ENCODE data around the gene KRTAP9-9. TPM values are rescaled to one million over a fixed set of nuclear protein-coding genes. Genes with fewer than 3 reads are reported as not detected.
"Not testable (repeated sequence)": the region's sequence is repeated elsewhere in the genome, so short reads cannot be mapped to it uniquely, and the experiment has no call there.

KRTAP9-9 gene
- not detected for total RNA-seq

DNA sequence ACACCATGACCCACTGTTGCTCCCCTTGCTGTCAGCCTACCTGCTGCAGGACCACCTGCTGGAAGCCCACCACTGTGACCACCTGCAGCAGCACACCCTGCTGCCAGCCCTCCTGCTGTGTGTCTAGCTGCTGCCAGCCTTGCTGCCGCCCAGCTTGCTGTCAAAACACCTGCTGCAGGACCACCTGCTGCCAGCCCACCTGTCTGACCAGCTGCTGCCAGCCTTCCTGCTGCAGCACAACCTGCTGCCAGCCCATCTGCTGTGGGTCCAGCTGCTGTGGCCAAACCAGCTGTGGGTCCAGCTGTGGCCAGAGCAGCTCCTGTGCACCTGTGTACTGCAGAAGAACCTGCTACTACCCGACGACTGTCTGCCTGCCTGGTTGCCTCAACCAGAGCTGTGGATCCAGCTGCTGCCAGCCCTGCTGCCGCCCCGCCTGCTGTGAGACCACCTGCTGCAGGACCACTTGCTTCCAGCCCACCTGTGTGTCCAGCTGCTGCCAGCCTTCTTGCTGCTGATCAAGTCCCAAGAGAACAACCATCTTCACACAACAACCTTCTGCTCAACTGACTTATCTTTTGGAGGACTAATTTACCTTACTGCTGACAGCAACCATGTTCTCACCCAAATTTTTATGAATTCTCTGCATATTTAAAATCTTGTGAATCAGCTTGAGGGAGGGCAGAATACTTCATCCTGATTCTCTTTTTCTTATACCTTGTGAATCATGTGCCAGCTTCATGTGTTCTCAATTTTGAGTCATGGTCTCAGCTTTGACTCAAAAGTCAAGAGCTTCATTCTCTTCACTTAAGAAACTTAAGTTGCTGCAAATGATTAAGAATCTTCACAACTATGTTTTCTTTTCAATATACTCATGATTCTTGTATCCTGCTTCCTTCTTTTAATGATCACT is at the start of gene KRTAP9-9:
Gene KRTAP9-9, plus strand, starts transcription at position 4 of the 910 bp plus-strand sequence.
- not testable (repeated sequence) for H3K36me3 Mint-ChIP-seq (ENCODE audit: insufficient read depth in 2 of 2); DNase-seq; H3K9me3 Mint-ChIP-seq; H3K27ac Mint-ChIP-seq; H3K27me3 Mint-ChIP-seq (ENCODE audit: low read depth); H3K4me3 Mint-ChIP-seq
- ATAC-seq (replicated peaks in 1 of 2) = peak in 1 of 2 donors; percentile 17
- H3K4me1 Mint-ChIP-seq (ENCODE audit: low read depth) = peaks cover 13% of the 10 kb centered on the region

DNA sequence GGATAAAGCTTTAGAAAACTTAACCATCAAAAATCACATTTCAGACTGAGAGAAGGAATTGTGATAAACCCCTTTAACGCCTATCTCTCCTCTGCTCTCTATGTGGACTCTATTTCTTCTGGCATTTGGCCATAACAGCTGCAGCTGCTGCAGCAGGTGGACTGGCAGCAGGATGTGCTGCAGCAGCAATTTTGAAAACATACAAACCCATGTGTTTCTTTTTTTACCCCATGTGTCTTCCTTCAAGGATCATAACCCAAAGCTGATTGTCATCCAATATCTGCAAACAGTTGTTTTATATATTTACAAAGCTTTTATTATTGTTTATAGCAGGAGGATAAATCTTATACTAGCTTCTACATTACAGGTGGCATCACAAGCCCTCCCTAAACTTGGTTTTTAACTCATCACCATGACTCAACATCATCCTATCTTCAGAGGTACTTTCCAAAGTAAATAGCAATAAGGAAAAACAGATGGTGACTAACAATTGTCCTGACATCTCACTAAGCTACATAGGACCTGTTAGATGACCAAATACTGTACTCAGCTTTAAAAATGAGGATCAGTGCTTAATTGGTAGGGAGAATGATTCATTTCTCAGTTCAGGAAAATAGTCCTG is 43.2 kb upstream of the KRTAP9-9 start:
- peak; percentile 55 to 81 for ATAC-seq (replicated peaks in 1 of 2)
- Mint-ChIP-seq H3K27ac (no peak overlapping the region), H3K36me3 (ENCODE audit: insufficient read depth in 2 of 2) (no peaks in the 10 kb centered on the region), H3K27me3 (ENCODE audit: low read depth) (peaks cover 7% of the 10 kb centered on the region), H3K4me3 (no peak overlapping the region), H3K4me1 (ENCODE audit: low read depth) (peaks cover 7% of the 10 kb centered on the region), H3K9me3 (peaks cover 0 to 1% of the 10 kb centered on the region in 2 donors)
- no peak for DNase-seq

DNA sequence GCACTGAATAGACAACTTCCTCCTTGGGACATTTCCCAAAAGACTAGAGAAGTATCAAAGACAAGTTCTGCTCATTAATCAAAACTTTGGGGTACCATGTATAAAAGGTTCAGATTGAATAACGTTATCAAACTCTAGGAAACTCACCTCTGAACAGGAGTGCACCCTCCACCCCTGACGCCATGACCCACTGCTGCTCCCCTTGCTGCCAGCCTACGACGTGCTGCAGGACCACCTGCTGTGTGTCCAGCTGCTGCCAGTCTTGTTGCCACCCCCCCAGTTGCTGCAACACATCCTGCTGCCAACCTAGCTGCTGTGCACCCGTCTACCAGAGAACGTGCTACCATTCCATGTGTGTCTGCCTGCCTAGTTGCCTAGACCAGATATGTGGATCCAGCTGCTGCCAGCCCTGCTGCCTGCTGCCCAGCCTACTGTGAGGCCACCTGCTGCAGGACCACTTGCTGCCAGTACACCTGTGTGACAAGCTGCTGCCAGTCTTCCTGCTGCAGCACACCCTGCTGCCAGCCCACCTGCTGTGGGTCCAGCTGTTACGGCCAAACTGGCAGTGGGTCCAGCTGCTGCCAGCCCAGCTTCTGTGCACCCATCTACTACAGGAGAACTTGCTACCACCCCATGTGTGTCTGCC is 42.5 kb upstream of the KRTAP9-9 start:
- no peaks in the 10 kb centered on the region for H3K36me3 Mint-ChIP-seq (ENCODE audit: insufficient read depth in 2 of 2)
- peaks cover 7% of the 10 kb centered on the region for H3K4me1 Mint-ChIP-seq (ENCODE audit: low read depth)
- no peak overlapping the region for H3K4me3 Mint-ChIP-seq
- no peak overlapping the region for H3K27ac Mint-ChIP-seq
- DNase-seq = no peak
- no peak for ATAC-seq (replicated peaks in 1 of 2)
- peaks cover 7% of the 10 kb centered on the region for H3K27me3 Mint-ChIP-seq (ENCODE audit: low read depth)
- H3K9me3 Mint-ChIP-seq = peaks cover 0 to 1% of the 10 kb centered on the region in 2 donors

DNA sequence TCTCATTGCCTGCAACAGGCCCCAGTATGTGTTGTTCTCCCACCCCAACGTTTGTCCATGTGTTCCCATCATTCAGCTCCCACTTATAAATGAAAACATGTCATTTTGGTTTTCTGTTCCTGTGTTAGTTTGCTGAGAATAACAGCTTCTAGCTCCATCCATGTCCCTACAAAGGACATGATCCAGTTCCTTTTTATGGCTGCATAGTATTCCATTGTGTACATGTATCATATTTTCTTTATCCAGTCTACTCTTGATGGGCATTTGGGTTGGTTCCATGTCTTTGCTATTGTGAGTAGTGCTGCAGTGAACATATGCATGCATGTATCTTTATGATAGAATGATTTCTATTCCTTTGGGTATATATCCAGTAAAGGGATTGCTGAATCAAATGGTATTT is 39.5 kb upstream of the KRTAP9-9 start:
- Mint-ChIP-seq H3K4me3 (no peak overlapping the region), H3K4me1 (ENCODE audit: low read depth) (peaks cover 7% of the 10 kb centered on the region), H3K9me3 (peaks cover 2 to 3% of the 10 kb centered on the region in 2 donors), H3K36me3 (ENCODE audit: insufficient read depth in 2 of 2) (no peaks in the 10 kb centered on the region), H3K27me3 (ENCODE audit: low read depth) (no peaks in the 10 kb centered on the region), H3K27ac (no peak overlapping the region)
- ATAC-seq (replicated peaks in 1 of 2) (no peak), DNase-seq (no peak)

DNA sequence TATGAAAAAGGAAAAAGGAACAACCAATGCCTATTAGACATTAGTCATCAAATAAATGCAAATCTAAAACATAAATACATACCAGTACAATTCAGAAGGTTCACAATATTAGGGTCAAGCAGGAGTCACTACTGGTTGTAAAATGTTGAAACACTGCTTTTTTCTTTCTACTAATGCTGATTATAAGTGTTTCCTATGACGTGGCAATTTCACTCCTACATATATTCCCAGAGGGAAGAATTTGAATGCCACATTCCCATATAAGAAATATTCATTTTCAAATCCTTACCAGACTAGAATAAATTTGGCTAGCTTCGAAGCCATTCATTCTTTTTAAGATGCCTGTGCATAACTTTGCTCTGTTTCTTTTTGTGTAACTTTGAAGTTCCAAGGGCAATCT is 31.4 kb upstream of the KRTAP9-9 start:
- ATAC-seq (replicated peaks in 1 of 2) (no peak), DNase-seq (no peak)
- no peaks in the 10 kb centered on the region for H3K4me1 Mint-ChIP-seq (ENCODE audit: low read depth)
- no peaks in the 10 kb centered on the region for H3K36me3 Mint-ChIP-seq (ENCODE audit: insufficient read depth in 2 of 2)
- H3K9me3 Mint-ChIP-seq = peaks cover 2 to 3% of the 10 kb centered on the region in 2 donors
- H3K27me3 Mint-ChIP-seq (ENCODE audit: low read depth) = peaks cover 4% of the 10 kb centered on the region
- H3K4me3 Mint-ChIP-seq = no peak overlapping the region
- no peak overlapping the region for H3K27ac Mint-ChIP-seq

DNA sequence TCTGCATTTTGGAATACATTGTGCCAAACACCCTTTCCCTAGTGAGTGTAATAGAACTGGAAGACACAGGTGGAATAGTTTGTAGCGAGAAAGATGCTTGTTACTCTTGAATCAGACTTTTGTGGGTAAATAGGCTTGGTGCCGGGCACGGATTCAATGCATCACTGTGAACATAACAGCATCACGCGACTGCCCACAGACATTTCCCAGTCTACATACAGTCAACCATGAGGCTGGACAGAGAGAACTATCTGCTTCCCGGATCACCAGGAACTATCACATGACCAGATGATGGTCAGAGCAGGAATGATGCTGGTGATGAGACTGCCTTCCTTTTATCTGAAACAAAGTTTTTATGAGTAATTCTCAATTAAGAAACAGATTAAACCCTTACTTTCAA is 29.1 kb upstream of the KRTAP9-9 start:
- ATAC-seq (replicated peaks in 1 of 2) (no peak), DNase-seq (no peak)
- no peaks in the 10 kb centered on the region for H3K36me3 Mint-ChIP-seq (ENCODE audit: insufficient read depth in 2 of 2)
- no peak overlapping the region for H3K27ac Mint-ChIP-seq
- no peaks in the 10 kb centered on the region for H3K4me1 Mint-ChIP-seq (ENCODE audit: low read depth)
- H3K4me3 Mint-ChIP-seq = no peak overlapping the region
- H3K9me3 Mint-ChIP-seq = no peaks in the 10 kb centered on the region
- peaks cover 4% of the 10 kb centered on the region for H3K27me3 Mint-ChIP-seq (ENCODE audit: low read depth)

DNA sequence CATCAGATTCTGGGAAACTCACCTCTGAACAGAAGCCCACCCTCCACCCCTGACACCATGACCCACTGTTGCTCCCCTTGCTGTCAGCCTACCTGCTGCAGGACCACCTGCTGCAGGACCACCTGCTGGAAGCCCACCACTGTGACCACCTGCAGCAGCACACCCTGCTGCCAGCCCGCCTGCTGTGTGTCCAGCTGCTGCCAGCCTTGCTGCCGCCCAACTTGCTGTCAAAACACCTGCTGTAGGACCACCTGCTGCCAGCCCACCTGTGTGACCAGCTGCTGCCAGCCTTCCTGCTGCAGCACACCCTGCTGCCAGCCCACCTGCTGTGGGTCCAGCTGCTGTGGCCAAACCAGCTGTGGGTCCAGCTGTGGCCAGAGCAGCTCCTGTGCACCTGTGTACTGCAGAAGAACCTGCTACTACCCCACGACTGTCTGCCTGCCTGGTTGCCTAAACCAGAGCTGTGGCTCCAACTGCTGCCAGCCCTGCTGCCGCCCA is 28.5 kb upstream of the KRTAP9-9 start, which contains the start of gene KRTAP9-2:
Gene KRTAP9-2, plus strand, starts transcription at position 51 of the 498 bp plus-strand sequence. Its CDS starts 7 bp downstream, at position 58.
- not testable (repeated sequence) for H3K4me3 Mint-ChIP-seq; H3K36me3 Mint-ChIP-seq (ENCODE audit: insufficient read depth in 2 of 2); DNase-seq; H3K9me3 Mint-ChIP-seq; H3K27ac Mint-ChIP-seq; H3K4me1 Mint-ChIP-seq (ENCODE audit: low read depth); H3K27me3 Mint-ChIP-seq (ENCODE audit: low read depth); ATAC-seq (replicated peaks in 1 of 2)

DNA sequence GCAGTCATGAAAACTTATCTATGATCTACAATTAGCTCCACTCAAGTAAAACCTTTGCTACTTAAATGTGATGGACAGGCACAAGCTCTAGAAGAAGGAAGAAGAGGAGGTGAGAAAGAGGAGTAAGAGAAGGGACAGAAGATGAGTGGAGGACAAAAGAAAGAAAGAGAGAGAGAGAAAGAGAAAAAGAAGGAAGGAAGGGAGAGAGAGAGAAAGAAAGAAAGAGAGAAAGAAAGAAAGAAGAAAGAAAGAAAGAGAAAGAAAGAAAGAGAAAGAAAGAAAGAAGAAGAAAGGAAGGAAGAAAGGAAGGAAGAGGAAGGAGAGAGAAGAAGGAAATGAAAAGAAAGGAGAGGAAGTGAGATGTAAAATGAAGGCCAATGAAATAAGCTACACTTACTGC is 25.1 kb upstream of the KRTAP9-9 start:
- Mint-ChIP-seq H3K27me3 (ENCODE audit: low read depth) (peaks cover 20% of the 10 kb centered on the region), H3K4me3 (no peak overlapping the region), H3K36me3 (ENCODE audit: insufficient read depth in 2 of 2) (no peaks in the 10 kb centered on the region), H3K27ac (no peak overlapping the region), H3K4me1 (ENCODE audit: low read depth) (no peaks in the 10 kb centered on the region), H3K9me3 (no peaks in the 10 kb centered on the region)
- ATAC-seq (replicated peaks in 1 of 2) = no peak
- no peak for DNase-seq

DNA sequence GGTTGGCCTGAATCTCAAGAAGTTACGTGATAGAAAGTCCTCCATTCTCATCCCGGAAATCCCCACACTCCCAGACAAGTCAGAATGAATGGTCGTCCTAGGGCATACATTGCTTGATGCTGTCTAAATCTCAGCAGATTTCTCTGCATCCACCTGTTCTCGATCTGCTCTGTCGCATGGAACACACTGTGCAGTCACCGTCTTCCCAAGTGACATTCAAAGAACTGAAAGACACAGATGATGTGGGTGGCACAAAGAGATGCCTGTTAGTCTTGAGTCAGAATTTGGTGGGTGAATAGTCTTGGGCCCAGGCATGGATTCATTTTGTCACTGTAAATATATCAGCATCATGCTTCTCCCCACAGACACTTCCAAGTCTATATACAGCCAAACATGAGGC is 23.5 kb upstream of the KRTAP9-9 start:
- DNase-seq (no peak), ATAC-seq (replicated peaks in 1 of 2) (no peak)
- peaks cover 25% of the 10 kb centered on the region for H3K27me3 Mint-ChIP-seq (ENCODE audit: low read depth)
- H3K4me3 Mint-ChIP-seq = no peak overlapping the region
- H3K36me3 Mint-ChIP-seq (ENCODE audit: insufficient read depth in 2 of 2) = no peaks in the 10 kb centered on the region
- H3K9me3 Mint-ChIP-seq = no peaks in the 10 kb centered on the region
- no peaks in the 10 kb centered on the region for H3K4me1 Mint-ChIP-seq (ENCODE audit: low read depth)
- H3K27ac Mint-ChIP-seq = no peak overlapping the region

DNA sequence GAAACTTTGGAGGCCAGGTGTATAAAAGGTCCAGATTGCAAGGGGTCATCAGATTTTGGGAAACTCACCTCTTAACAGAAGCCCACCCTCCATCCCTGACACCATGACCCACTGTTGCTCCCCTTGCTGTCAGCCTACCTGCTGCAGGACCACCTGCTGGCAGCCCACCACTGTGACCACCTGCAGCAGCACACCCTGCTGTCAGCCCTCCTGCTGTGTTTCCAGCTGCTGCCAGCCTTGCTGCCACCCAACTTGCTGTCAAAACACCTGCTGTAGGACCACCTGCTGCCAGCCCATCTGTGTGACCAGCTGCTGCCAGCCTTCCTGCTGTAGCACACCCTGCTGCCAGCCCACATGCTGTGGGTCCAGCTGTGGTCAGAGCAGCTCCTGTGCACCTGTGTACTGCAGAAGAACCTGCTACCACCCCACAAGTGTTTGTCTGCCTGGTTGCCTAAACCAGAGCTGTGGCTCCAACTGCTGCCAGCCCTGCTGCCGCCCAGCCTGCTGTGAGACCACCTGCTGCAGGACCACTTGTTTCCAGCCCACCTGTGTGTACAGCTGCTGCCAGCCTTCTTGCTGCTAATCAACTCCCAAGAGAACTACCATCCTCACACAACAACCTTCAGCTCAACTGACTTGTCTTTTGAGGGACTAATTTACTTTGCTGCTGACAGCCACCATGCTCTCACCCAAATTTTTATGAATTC is 22.6 kb upstream of the KRTAP9-9 start, which contains the start of gene KRTAP9-3:
Gene KRTAP9-3, plus strand, starts transcription at position 51 of the 707 bp plus-strand sequence. Its CDS starts 53 bp downstream, at position 104.
- H3K9me3 Mint-ChIP-seq; H3K4me1 Mint-ChIP-seq (ENCODE audit: low read depth); DNase-seq; H3K27ac Mint-ChIP-seq; H3K4me3 Mint-ChIP-seq; ATAC-seq (replicated peaks in 1 of 2); H3K36me3 Mint-ChIP-seq (ENCODE audit: insufficient read depth in 2 of 2): not testable (repeated sequence)
- peaks cover 25% of the 10 kb centered on the region for H3K27me3 Mint-ChIP-seq (ENCODE audit: low read depth)

DNA sequence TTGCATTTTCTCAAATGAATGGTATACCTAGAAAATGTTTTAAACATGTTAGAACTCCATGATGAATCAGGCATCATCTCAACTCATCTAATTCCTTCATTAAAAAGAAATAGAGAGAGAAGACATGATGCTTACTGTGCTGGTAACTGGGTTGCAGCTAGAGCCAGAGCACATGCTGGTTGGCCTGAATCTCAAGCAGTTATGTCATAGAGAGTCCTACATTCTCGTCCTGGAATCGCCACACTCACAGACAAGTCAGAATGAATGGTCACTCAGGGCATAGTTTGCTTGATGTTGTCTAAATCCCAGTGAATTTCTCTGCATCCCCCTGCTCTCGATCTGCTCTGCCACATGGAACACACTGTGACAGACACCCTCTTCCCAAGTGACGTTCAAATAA is 18.1 kb upstream of the KRTAP9-9 start:
- H3K27me3 Mint-ChIP-seq (ENCODE audit: low read depth) = peaks cover 28% of the 10 kb centered on the region
- DNase-seq; H3K27ac Mint-ChIP-seq; H3K4me3 Mint-ChIP-seq; H3K9me3 Mint-ChIP-seq; H3K36me3 Mint-ChIP-seq (ENCODE audit: insufficient read depth in 2 of 2); ATAC-seq (replicated peaks in 1 of 2); H3K4me1 Mint-ChIP-seq (ENCODE audit: low read depth): not testable (repeated sequence)

DNA sequence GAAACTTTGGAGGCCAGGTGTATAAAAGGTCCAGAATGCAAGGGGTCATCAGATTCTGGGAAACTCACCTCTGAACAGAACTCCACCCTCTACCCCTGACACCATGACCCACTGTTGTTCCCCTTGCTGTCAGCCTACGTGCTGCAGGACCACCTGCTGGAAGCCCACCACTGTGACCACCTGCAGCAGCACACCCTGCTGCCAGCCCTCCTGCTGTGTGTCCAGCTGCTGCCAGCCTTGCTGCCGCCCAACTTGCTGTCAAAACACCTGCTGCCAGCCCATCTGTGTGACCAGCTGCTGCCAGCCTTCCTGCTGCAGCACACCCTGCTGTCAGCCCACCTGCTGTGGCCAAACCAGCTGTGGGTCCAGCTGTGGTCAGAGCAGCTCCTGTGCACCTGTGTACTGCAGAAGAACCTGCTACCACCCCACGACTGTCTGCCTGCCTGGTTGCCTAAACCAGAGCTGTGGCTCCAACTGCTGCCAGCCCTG is 17.2 kb upstream of the KRTAP9-9 start, which contains the start of gene KRTAP9-8:
Gene KRTAP9-8, plus strand, starts transcription at position 51 of the 489 bp plus-strand sequence. Its CDS starts 53 bp downstream, at position 104.
- not testable (repeated sequence) for H3K9me3 Mint-ChIP-seq; H3K4me1 Mint-ChIP-seq (ENCODE audit: low read depth); H3K4me3 Mint-ChIP-seq; DNase-seq; H3K36me3 Mint-ChIP-seq (ENCODE audit: insufficient read depth in 2 of 2); H3K27ac Mint-ChIP-seq; ATAC-seq (replicated peaks in 1 of 2)
- peaks cover 25% of the 10 kb centered on the region for H3K27me3 Mint-ChIP-seq (ENCODE audit: low read depth)

Measured in activated T-cell treated with anti-CD3 and anti-CD28 coated beads, Interleukin-2, amount 50 U/mL, for 72 hours (primary cell).